ENCODE measurements around the gene DNAH8.

DNA sequence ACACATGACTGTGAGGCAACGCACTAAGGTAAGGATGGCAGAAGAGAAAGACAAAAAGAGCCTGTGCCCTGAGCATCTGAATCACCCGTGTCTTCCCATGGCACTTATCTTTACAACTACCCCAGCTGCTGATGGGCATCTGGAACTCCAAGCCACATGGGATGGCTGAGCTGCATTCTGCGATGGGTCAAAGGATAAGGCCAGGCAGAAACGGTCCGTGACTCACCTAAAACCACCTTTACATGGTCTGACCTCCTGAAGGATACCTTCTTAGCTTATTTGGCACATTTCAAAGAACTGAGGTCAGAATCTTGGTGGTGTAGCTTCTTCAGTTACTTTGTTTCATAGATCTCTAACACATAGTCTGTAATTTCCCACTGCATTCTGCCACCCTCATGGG is 99.7 kb downstream of the DNAH8 start:
- no peak for TF ChIP-seq EZH2 (IDR thresholded peaks at IDR 0.05; ENCODE audit: borderline replicate concordance, low read length)
- TF ChIP-seq, protein P1, sequence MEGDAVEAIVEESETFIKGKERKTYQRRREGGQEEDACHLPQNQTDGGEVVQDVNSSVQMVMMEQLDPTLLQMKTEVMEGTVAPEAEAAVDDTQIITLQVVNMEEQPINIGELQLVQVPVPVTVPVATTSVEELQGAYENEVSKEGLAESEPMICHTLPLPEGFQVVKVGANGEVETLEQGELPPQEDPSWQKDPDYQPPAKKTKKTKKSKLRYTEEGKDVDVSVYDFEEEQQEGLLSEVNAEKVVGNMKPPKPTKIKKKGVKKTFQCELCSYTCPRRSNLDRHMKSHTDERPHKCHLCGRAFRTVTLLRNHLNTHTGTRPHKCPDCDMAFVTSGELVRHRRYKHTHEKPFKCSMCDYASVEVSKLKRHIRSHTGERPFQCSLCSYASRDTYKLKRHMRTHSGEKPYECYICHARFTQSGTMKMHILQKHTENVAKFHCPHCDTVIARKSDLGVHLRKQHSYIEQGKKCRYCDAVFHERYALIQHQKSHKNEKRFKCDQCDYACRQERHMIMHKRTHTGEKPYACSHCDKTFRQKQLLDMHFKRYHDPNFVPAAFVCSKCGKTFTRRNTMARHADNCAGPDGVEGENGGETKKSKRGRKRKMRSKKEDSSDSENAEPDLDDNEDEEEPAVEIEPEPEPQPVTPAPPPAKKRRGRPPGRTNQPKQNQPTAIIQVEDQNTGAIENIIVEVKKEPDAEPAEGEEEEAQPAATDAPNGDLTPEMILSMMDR (conservative IDR thresholded peaks at IDR 0.05 in 1 of 2, IDR thresholded peaks at IDR 0.05 in 1 of 2; ENCODE audit: extremely low read depth in 1 of 2, insufficient read depth in 1 of 2, low read depth in 1 of 2, low read length in 2 of 2) = no peak
